GM19043 (cell line): Measurements from ENCODE around the gene MRPL54.

ENCODE experiments used
- ATAC-seq: cut with Tn5 transposase; IDR thresholded peaks from one replicate; pipeline ENCODE4 v1.9.1; 2021; ENCODE audit warnings: low read depth; ENCODE audit not compliant: unreplicated experiment

MRPL54 gene

GRCh38 chr19:3767050-3767449 lies 4.6 kb downstream of the MRPL54 start:
- no peak for ATAC-seq

- no peak for ATAC-seq
Observed at GRCh38 chr19:3768015-3768747, 5.7 kb downstream of the MRPL54 start.

GRCh38 chr19:3768748-3769099 lies 6.2 kb downstream of the MRPL54 start:
- ATAC-seq, result no peak

- no peak for ATAC-seq
Observed at GRCh38 chr19:3769494-3769893, 7.0 kb downstream of the MRPL54 start.

- ATAC-seq, result no peak
Observed at GRCh38 chr19:3770136-3770999, 7.9 kb downstream of the MRPL54 start.

- ATAC-seq, result no peak
Observed at GRCh38 chr19:3771000-3771905, 8.8 kb downstream of the MRPL54 start.

- ATAC-seq, result no peak
Observed at GRCh38 chr19:3771906-3772455, 9.5 kb downstream of the MRPL54 start, which contains the start of gene RAX2. Gene RAX2 (minus strand): TSS chr19:3772228. CDS start chr19:3771742, 486 bp downstream.

GRCh38 chr19:3773814-3774515 lies 11.5 kb downstream of the MRPL54 start:
- no peak for ATAC-seq

DNA sequence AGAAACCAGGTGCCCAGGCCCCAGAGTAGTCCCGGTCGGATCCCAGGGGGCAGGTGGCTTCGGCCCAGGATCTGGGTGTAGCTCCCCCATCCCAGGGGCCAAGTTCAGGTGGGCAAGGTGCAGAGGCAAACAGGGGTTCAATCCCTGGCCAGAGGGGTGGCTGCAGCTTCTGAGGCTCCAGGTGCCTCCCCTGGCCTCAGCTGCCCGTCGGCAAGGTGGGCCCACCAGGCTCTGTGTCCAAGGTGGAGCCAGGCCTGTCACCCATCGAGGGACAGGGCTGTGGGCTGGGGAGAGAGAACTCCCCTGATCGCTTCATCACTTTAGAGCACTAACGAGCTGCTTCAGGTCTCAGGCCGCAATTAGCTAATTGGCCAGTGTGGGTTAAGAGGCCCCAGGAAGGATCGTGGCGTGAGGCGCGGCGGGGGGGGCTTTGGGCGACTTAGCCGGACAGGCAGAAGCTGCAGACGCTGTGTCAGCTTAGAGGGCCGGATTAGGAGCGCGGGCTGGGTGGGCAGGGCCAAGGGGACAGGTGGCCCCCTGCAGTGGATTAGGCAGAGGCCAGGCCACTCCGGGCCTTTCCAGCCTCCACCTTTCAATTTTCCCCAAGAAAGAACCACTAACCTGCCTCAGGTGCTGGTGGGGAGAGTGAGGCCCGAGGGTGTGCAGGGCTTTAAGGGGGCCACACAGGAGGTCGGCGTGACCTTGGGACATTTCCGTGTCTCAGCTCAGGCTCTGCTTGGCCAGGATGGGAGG lies 12.3 kb downstream of the MRPL54 start:
- no peak for ATAC-seq

- no peak for ATAC-seq
Observed at GRCh38 chr19:3775374-3775711, 12.9 kb downstream of the MRPL54 start.

- no peak for ATAC-seq
Observed at GRCh38 chr19:3775831-3776230, 13.3 kb downstream of the MRPL54 start.

GRCh38 chr19:3776479-3777040 lies 14.1 kb downstream of the MRPL54 start:
- no peak for ATAC-seq

DNA sequence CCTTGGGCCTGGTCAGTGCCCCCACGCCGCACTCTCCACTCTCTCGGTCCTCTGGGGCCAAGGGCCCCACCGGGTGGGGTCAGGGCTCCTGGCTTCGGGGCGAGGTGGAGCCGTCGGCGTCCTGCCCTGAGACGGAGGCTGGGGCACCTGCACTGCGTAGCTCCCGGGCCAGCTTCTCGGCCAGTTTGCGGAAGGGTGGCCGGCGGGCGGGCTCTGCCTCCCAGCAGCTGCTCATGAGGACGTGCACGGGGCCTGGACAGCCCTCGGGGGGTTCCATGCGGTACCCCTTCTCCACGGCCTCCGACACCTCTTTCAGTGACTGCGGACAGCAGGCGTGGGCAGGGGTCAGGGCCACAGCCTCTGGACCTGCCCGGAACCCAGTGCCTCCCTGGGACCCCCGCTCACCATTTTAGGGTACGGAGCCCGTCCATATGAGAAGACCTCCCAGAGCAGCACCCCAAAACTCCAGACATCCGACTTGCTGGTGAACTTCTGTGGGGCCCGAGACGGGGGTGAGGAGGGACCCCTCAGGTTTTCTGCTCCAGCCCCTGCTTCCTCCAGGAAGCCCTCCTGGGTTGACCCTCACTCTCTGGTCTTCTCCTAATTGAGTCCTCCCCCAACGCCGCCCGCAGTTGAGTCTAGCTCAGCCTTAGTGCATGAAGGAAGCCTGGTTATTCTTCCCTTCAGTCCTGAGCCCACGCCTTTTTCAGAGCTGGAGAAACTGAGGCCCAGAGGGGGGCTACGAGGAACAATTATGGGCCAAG lies 15.8 kb downstream of the MRPL54 start:
- ATAC-seq, result no peak

DNA sequence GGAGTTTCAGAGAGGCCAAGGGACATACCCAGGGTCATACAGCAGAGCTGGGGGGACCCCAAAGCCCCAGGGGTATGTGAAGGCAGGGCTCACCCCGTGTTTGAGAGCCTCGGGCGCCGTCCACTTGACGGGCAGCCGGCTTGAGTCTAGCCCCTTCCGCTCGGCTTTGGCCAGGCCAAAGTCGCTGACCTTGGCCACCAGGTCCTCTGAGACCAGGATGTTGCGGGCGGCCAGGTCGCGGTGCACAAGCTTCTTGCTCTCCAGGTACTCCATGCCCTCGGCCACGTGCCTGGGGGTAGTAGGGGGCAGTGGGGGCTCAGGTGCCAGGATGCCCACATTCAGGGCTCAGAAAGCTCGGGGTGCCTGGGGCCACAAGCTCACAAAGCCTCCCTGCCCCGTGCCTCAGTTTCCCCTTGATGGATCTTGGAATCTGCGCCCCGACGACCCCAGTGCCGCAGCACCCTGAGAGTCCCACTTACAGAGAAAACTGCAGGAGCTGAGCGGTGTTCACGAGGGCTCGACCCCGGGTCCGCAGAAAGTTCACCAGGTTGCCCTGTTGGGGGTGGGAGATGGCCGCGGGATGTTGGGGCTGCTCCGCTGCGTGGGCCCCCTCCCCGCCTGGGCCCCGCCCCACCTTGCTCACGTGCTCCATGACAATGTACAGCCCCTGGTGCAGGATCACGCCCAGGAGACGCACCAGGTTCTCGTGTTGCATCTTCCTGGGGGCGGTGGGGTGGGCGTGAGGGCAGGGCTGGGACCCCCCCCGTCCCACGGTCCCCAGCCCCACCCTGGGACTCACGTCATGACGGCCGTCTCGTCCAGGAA lies 16.6 kb downstream of the MRPL54 start:
- no peak for ATAC-seq

DNA sequence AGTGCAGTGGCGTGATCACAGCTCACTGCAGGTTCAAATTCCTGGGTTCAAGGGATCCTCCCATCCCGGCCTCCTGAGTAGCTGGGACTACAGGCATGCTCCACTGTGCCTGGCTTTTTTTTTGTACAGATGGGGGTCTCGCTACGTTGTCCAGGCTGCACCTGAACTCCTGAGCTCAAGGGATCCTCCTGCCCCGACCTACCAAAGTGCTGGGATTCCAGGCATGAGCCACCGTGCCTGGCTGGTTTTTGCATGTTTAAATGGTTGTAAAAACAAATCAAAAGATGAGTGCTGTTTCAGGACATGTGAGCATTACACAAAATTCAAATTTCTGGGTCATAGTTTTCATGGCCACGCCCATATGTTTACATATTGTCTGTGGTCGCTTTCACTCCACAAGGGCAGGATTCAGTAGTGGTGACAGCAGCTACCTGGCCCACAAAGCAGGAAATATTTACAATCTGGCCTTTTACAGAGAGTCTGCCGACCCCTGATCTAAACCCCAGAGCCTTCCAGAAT lies 18.4 kb downstream of the MRPL54 start:
- no peak for ATAC-seq

DNA sequence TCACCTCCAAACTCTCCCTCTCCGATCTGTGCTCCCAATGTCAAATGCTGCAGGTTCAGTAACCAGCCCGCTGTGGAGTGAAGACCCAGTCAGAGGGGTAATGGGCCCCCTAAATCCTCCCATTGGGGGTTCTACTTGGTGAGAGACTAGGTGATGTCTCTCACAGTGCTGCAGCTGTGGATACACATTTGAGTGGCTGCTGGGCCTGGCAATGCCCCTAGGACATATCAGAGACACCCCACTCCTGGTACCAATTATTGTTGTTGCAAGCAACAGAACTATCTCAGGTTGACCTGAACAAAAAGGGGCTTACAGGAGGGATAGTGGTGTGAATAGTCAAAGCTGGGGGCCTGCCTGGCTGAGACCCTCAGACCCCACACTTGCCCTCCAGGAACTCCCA lies 19.1 kb downstream of the MRPL54 start:
- ATAC-seq, result no peak

- no peak for ATAC-seq
Observed at GRCh38 chr19:3782330-3782729, 19.8 kb downstream of the MRPL54 start.
